Measurements from ENCODE around the gene NUP50. TPM values are rescaled to one million over a fixed set of nuclear protein-coding genes. Genes with fewer than 3 reads are reported as not detected.

The NUP50 gene
- polyA plus RNA-seq, 1 donor (not counting 4 experiments of a cell fraction or from before 2014, with no cell fraction given): 28.1 TPM

- peaks cover 2% of the 10 kb centered on the region for H3K9me1 ChIP-seq (ENCODE audit: control insufficient read depth, extremely low read depth, insufficient read depth, low read length)
- H4K20me1 ChIP-seq (ENCODE audit: control insufficient read depth, extremely low read depth, insufficient read depth, low read length): peaks cover 2% of the 10 kb centered on the region
- H3K79me2 ChIP-seq (ENCODE audit: control insufficient read depth, insufficient read depth, low read length): no peaks in the 10 kb centered on the region
- no peak overlapping the region for H3K4me2 ChIP-seq (ENCODE audit: control insufficient read depth, extremely low read depth, insufficient read depth, low read depth, low read length)
- no peak overlapping the region for H3K9ac ChIP-seq (ENCODE audit: control insufficient read depth, extremely low read depth, insufficient read depth, low read length)
- TF ChIP-seq EZH2 (IDR thresholded peaks at IDR 0.05; ENCODE audit: low read length) (no peak), CTCF (optimal IDR thresholded peaks at IDR 0.05 in 1 of 3, IDR thresholded peaks at IDR 0.05 in 1 of 3, conservative IDR thresholded peaks at IDR 0.05 in 1 of 3; ENCODE audit: extremely low read depth in 1 of 3, insufficient read depth in 2 of 3, low read length in 3 of 3) (no peak)
- H3K9me3 ChIP-seq (ENCODE audit: control insufficient read depth, low read depth, low read length): no peaks in the 10 kb centered on the region
- H3K36me3 ChIP-seq (ENCODE audit: control insufficient read depth in 2 of 2, extremely low read depth in 1 of 2, insufficient read depth in 2 of 2, low read length in 2 of 2): peaks cover 22 to 24% of the 10 kb centered on the region in 2 experiments
- no peak for FAIRE-seq
- no peaks in the 10 kb centered on the region for H3K27me3 ChIP-seq (ENCODE audit: control insufficient read depth, extremely low read depth, insufficient read depth, low read length)
- dilution Hi-C loops (cut with MboI; ENCODE audit: extremely low pct_ligation_motif_present, low sequenced_read_pairs): no loop called here
- H3K4me1 ChIP-seq (ENCODE audit: control insufficient read depth, extremely low read depth, insufficient read depth, low read length): no peaks in the 10 kb centered on the region
- no peak overlapping the region for H3K4me3 ChIP-seq (ENCODE audit: control insufficient read depth in 2 of 3, extremely low read depth in 1 of 3, insufficient read depth in 2 of 3, low read depth in 1 of 3, low read length in 3 of 3)
- no peak overlapping the region for H3K27ac ChIP-seq (ENCODE audit: control insufficient read depth, insufficient read depth, low read length)
- no peak overlapping the region for H2AFZ ChIP-seq (ENCODE audit: control insufficient read depth, low read length)
- no peak for DNase-seq (ENCODE audit: low read depth, low spot score)
Observed at GRCh38 chr22:45187891-45188290, 24.2 kb downstream of the NUP50 start.

GRCh38 chr22:45188779-45189178 is 25.1 kb downstream of the NUP50 start:
- Histone ChIP-seq H3K9ac (ENCODE audit: control insufficient read depth, extremely low read depth, insufficient read depth, low read length) (no peak overlapping the region), H3K4me2 (ENCODE audit: control insufficient read depth, extremely low read depth, insufficient read depth, low read depth, low read length) (no peak overlapping the region), H4K20me1 (ENCODE audit: control insufficient read depth, extremely low read depth, insufficient read depth, low read length) (peaks cover 2% of the 10 kb centered on the region), H3K9me3 (ENCODE audit: control insufficient read depth, low read depth, low read length) (no peaks in the 10 kb centered on the region), H3K27me3 (ENCODE audit: control insufficient read depth, extremely low read depth, insufficient read depth, low read length) (no peaks in the 10 kb centered on the region), H3K79me2 (ENCODE audit: control insufficient read depth, insufficient read depth, low read length) (no peaks in the 10 kb centered on the region), H2AFZ (ENCODE audit: control insufficient read depth, low read length) (no peak overlapping the region), H3K4me1 (ENCODE audit: control insufficient read depth, extremely low read depth, insufficient read depth, low read length) (no peaks in the 10 kb centered on the region), H3K4me3 (ENCODE audit: control insufficient read depth in 2 of 3, extremely low read depth in 1 of 3, insufficient read depth in 2 of 3, low read depth in 1 of 3, low read length in 3 of 3) (no peak overlapping the region), H3K27ac (ENCODE audit: control insufficient read depth, insufficient read depth, low read length) (no peak overlapping the region), H3K36me3 (ENCODE audit: control insufficient read depth in 2 of 2, extremely low read depth in 1 of 2, insufficient read depth in 2 of 2, low read length in 2 of 2) (peaks cover 22 to 25% of the 10 kb centered on the region in 2 experiments), H3K9me1 (ENCODE audit: control insufficient read depth, extremely low read depth, insufficient read depth, low read length) (peaks cover 2% of the 10 kb centered on the region)
- FAIRE-seq: no peak
- TF ChIP-seq EZH2 (IDR thresholded peaks at IDR 0.05; ENCODE audit: low read length) (no peak), CTCF (optimal IDR thresholded peaks at IDR 0.05 in 1 of 3, IDR thresholded peaks at IDR 0.05 in 1 of 3, conservative IDR thresholded peaks at IDR 0.05 in 1 of 3; ENCODE audit: extremely low read depth in 1 of 3, insufficient read depth in 2 of 3, low read length in 3 of 3) (no peak)
- no peak for DNase-seq (ENCODE audit: low read depth, low spot score)
- dilution Hi-C loops (cut with MboI; ENCODE audit: extremely low pct_ligation_motif_present, low sequenced_read_pairs): no loop called here
